Muscle of back (tissue), 11 donors: ENCODE measurements around the gene MNT. TPM values are rescaled to one million over a fixed set of nuclear protein-coding genes. Genes with fewer than 3 reads are reported as not detected.

Experiments
- DNase-seq, 3 donors: peaks; one replicate each; pipeline versions ENCODE4 v3.0.0 to v3.0.0-alpha.2; 2013
- polyA plus RNA-seq, 10 donors: library from polyadenylated mRNA; unstranded; fragments of 120-200 nt; gene quantifications; one replicate each; pipeline ENCODE4 v1.2.1, GENCODE V29; 2013; ENCODE audit not compliant: insufficient read length in 10 of 10

Gene MNT
- polyA plus RNA-seq, 10 donors: 9.9 to 19.8 (median 13.4) TPM

DNA sequence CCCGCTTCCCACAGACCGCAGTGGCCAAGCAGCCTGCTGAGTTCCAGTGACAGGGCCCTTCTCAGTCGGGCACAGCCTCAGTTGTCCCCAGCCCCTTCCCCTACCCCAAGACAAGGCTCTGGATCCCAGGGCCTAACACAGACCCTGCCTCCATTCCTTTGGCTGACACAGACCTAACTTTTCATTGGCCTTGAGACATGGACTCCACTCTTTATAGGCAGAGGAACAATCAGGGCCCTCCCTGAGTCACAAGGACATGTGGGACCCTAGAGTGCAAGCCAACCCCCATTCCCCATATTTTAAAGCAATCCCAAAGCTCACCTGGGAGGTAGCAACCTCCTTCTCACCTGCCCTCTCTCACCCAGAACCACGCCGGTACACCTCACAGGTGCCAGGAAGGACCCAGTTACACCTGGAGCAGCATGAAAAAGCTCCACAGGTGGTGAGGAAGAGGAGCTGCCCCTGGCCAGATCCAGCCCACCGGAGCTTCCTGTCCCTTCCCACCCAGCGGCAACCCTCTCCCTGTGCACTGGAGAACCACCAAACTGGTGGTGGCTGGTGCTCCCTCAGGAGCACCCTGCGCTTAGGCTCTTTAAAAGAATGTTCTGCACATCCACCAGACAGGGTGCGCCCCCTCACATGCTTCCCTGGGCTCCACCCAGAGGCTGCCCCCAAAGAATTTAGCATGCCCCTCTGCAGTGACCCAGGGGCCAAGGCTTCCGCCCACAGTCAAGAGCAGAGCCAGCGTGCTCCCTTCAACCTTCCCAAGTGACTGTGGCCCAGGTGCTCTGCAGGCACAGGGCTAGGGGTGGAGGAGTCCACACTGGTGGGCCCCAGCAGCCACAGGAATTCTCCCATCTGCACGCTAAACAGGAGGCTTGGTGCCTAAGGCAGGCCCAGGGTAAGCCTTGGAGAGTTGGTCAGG, 3.4 kb downstream of the MNT start:
- no peak for DNase-seq

DNA sequence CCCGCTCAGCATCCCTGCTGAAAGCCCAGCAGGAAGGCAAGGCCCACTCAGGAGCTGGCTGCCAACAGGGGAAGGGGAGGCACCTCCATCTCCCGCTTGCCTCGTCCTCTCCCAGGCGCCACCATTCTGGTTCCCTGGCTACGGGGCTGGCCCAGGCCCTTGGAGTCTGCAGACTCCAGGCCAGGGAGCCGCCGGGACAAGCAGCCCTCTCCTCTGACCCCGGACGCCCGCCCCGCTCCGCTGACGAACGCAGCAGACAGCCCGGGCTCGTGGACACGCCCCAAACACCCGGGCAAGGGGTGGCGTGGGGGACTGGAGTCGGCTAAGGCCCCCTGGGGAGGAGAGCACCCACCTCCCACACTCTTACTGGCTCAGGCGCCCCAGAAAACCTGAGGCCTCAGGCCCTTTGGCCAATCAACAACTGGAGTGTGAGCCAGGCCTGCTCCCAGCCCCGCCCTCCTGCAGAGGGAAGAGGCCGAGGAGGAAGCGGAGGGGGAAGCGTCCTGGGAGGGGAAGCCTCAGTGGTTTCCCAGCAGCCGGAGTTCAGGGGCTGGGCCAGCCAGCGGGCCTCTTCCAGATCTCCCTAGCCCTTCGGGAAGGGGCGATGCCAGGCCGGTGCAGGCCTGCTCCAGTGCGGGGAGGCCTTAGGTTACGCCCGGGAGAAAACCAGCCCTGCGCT, 4.2 kb downstream of the MNT start:
- DNase-seq: peak; percentile 91 to 96 (median 95)

DNA sequence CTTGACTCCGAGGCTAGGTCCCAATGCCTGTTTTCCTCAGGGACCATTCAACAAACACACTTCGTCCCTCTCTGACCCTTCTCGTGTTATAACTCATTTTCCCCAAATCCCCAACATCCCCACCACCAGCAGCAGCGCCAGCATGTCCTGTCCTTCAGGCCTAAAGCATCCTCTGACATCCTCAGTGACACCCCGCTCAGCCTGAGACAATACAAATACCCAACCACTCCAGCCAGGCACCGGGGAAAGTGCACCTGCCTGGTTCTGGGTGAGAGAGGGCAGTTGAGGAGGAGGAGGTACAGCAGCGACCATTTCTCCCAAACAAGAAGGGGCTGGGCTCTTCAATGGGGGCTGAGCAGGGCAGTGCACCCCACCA, 4.7 kb downstream of the MNT start:
- DNase-seq: no peak

DNA sequence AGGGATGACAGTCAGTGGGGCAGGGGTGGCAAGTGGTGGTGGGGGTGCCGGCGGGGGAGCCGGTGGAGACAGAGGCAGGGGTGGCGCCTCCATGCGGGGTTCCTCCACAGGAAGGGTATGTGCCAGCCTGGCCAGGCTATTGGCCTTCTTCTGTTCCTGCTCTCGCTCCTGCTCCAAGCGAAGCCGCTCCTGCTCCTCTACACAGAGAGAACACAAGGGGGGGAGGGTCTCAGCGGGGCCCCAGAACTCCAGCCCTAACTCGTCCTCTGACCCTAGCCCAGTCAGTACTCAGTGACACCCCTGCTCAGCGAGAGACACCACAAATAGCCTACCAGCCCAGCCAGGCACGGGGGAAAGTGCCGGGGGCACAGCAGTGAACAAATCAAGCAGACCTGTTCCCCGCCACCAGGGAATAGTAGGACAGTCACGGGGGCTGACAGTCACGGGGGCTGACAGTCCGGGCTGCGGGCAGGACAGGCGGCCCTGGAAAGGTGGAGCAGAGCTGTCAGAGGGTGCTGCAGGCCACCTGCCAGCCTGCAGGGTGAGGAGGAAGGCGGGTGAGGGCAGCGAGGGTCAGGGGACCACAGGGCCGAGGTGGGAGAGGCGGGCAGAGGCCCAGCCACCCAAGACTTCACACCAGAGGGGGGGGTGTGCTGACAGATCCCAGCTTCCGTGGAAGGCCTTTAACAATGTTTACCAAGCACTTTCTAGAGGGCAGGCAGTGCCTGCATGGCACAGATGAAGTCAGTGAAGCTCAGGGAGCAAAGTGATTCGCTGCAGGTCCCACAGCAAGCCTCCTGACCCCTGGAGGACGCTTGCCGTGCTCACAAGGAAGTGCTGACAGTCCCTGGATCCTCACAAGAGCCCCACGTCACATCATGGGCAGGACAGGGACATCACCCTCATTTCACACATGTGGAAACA, 5.3 kb downstream of the MNT start:
- peak in 1 of 3 donors; percentile 44 for DNase-seq

DNA sequence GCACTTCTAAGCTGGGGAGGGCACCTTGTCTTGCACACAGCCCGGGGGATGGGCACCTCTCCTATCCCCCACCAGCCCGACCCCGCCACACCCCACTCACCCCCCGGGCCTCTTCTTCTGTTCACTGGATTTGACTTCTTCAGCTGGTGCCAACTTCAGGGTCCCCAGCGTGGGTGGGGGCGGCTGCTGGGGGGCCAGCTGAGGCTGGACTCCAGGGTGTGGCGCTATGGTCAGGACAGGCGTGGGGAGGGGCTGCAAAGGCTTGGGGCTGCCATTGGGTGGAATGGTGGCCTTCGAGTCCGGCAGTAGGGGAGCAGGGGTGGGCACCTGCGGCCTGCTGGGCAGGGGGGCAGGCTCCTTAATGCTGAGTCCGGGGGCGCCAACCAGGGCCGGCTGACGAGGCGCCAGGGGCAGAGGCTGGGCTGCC, 6.1 kb downstream of the MNT start:
- DNase-seq: no peak

DNA sequence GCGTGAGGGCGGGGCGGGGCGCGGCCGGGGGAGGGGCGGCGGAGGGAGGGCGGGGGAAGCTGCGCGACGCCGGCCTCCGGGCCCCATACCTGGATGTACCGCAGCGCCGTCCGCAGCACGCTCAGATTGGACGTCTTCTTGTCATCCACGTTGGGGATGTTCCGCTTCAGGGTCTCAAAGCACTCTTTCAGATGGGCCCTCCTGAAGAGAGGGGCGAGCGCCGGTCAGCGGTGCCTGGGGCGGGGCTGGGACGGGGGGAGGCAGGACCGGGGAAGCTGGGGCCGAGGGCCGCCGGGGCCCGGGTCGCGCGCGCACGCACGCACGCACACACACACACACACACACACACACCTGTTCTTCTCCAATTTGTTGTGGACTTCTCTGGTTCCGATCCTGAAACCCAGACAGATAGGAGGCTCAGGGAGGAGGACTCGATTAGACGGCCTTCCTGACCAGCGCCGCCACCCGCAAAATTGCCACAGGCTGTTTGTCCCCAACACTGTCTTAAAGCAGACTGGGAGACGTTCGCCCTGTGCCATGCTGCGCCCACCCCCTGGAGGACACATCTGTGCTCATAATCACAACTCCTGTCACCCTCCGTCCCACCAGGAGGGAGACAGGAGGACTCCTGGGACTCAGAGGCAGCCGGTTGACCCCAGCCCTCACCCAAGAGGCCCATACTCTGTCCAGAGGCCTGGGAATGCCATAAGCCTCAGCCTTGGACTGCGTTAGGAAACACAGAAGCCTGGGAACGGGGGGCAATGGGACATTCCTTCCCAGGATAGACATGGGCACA, 6.7 kb downstream of the MNT start:
- DNase-seq: no peak

DNA sequence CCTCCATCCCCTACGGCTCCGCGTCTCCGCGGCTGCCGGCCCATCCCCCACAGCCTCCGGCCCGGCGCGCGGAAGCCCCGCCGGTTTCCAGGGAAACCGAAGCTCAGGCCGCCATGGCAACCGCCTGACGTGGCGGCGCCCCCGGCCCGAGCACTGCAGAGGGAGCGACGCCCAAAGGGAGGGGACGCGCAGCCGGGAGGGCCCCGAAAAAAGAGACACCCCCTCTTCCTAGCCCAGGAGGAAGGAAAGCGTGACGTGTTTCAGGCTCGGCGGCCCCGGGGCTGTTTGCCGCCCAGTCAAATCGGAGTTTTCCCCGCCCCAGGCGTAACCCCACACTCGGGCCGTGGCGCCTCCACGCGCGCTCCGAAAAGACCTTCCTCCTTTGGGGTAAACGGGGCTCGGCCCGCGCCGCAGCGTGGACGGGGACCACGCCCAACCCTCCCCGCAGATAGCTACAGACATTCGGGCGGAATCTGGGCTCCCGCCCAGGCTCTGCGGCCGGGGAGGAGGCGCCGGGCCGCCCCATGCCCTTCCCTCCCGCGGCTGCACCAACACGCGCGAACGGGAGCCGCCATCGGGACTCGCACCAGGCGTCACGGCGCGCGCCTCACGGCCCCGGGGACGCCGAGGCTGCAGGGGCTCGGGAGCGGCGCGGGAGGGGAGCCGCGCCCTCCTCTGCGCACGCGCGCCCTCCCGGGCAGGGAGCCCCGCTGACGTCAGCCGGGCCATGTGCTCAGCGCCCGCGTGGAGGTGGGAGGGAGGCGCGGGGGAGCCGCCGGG, 7.5 kb downstream of the MNT start:
- peak; percentile 91 to 96 (median 95) for DNase-seq

DNA sequence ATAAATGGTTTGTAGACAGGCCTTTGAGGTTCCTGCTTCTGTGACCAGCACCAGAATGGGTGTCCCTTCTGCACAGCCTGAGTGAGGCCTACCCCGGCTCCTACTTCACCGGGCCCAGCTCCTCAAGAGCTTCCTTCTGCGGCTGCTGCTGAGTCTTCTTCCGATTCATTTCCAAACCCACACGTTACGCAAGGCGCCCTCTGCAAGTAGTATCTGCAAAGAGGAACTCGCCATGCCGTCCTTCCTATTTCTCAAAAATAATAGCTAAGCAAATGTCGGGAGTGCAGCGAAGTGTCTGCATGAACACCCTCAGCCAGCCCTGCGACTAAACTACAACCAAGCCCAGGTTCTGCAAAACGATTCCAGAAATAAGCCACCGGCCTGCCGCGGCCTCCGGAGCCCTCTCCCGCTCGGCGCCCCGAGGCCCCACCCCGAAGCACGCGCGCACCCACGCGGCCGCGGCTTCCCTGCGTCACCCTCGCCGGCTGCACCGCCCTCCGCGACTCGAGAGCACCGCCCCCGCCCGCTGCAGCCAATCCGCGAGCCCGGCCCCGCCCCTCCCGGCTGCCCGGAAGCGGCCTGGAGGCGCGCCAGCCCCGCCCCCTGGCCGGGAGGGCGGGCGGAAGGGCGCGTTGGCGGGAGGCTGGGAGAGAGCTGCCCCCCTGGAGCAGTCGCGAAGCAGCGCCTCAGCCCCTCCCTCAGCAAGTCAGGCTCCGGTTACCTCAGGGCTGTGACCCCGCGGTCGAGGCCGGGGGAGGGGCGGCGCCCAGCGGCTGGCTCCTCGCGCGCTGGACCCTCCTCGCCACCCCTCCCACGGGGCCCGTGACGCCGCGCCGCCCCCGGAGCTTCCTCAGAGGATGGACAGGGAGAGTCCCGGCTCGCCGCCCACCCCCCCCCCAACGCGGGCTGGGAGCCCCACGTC, 8.3 kb downstream of the MNT start:
- DNase-seq: peak; percentile 95 to 97 (median 96)

DNA sequence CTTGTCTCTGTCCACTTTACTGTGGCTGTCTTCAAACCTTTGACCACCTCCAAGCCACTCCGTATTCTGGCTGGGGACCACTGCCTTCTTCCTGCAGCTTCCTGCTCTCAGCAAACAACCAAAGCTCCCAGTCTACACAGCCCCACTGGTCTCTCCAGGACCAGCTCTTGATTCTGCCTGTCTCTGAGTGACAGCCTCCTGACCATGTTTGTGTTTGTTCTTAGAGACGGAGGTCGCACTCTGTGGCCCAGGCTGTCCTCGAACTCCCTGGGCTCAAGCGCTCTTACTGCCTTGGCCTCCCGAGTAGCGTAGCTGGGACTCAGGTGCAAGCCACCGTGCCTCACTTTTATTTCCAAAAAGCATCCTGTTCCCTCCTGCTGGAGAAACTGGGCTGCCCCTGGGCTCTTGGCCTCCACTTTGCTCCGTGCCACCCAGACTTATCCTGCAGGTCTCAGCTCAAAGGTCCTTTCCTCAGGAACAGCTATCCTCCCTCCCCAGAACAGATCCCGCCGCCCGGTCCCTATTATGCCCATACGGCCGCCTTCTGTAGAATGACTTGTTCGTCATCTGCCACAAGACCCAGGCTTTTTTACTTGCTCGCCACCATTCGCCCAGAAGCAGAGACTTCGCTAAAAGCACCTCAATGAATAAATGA, 9.1 kb downstream of the MNT start:
- DNase-seq: no peak

DNA sequence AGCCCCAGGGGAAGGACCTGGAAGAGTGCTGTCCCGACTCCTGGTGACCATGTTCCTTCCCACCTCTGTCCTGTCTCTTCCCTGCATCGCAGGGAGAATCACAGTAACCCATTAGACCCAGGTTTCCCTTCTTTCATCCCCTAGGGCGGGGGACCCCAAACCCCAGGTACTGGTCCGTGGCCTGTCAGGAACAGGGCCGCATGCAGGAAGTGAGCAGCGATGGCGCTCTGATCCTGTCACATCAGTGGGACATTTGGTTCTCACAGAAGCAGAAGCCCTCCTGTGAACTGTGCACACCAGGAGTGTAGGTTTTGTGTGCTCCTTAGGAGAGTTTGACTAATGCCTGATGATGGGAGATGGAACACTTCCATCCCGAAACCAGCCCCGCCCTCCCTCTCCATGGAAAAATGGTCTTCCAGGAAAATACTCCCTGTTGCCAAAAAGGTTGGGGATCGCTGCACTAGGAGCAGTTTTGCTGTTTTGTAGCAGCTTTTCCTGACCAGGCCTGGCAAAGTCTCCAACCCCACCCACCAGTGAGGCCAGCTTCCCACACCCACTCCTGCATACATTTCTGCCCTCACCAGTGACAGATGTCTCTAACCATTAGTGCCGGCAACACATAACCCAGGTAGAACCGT, 10.5 kb downstream of the MNT start:
- peak in 2 of 3 donors; percentile 84 to 85 for DNase-seq

DNA sequence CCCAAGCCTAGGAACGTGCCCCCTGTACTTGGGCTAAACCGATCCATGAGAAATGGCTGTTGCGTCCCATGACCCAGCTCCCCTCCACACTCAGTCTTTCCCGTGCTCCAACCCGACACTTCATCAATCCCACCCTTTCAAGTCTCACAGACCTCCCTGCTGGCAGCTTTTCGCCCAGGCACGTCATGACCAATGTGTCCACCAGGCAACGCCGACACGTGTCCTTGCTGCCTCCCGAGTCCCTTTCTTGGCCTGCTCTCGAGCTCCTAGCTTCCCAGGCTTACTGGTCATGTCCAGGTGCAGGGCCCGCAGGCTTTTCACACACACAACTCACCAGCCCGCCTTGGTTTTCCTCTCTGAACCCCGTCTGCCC, 12.2 kb downstream of the MNT start:
- DNase-seq: peak in 1 of 3 donors; percentile 12

DNA sequence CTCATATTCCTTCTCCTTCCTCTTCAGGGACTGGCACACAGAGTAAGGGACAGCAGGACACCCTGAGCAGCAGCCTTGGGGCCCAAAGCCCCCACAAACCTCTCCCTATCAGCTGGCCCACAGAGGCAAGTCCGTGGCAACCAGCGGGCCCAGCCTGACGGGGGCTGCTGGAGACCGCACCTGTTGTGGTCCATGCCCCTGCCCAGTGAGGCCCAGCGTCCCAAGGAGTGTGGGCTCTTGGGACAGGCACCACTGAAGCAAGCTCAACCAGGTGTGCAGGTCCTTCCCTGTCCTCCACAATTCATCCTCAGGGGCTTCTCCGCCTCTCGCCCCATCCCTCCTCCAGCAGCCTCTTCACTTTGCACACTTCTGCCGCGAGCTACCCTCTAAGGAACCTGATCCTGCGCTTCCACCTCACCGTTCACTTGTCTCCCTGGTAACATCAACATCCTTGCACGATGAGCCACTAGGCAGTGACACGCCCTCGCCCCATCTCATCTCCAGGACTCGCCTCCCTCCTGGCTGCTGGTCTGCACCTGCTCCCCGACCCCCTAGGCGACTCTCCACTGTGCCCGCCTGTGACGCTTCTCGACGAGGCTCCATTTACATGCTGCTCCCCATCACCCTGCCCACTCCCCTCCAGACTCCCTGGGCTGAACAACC, 12.7 kb downstream of the MNT start:
- peak in 1 of 3 donors; percentile 13 for DNase-seq

DNA sequence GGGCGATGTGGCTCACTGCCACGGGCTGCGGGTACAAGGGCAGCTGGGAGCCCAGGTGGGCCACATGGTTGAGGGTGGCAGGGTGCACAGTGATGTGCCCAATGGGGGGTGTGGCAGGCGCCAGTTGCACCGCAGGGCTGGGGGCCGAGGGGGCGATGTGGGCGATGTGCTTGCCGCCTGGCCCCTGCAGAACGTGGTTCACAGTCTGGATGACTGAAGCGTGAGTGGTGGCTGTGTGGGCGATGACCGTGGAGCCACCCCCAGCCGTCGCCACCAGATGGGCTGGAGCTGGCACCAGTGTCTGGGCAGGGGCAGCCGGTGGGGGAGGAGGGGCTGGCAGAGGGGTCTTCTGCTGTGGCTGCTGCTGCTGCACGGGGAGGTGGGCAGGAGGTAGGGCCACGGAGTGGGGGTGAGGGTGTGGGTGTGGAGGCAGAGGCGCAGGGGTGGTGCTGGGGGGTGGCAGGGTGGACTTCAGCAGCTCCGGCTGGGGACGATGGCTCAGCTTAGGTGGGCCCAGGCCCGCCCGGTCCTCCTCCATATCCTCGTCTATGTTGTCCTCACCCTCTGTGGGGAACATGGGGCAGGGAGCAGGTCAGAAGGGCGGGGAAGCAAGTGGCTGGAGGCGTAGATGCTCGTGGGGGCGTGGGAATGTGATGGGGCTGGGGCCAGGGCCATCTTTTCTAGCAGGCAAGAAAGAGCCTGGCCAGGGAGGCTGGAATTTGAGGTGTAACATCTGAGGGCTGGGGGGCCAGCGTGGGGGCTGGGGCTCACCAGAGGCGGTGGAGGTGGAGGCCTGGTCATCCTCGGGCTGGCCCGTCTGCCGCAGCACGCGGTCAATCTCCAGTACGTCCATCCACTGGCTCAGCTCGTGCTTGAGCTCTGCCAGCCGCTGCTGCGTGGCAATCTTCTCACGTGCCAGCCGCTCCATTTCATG, 13.5 kb downstream of the MNT start:
- DNase-seq: no peak

DNA sequence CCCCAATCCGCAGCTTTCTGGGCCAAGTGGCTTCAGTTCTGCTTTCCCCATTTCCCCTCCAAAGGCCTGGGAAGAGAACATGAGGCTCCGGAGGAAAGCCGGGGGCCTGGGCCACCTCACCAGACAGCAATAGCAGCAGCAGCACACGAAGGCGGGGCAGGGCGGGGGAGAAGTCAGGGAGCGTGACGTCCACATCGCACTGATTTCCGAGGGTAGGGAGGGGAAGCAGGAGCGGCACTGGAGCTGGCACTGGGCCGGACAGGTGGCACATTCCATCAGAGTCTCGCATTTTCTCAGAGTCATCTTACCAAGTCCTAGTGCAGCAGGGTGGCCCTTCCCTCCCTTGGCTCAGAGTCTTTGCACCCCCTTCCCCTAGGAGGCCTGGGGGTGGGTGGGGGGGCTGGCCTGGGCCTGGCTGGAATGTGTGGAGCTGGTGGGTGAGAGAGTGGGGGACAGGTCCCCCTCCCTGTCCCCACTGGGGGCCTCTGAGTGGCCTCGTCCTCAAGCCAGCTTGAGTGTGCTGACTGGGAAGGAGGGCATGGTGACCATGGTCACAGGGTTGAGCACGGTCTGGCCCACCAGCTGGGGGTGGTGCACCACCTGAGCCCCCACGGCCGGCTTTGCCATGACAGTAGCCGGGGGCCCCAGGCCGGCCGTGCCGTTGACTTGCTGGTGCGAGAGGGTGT, 14.3 kb downstream of the MNT start:
- no peak for DNase-seq
